T47D (cell line): ENCODE data around the gene ZNF618.
"Not testable (repeated sequence)": the region's sequence is repeated elsewhere in the genome, so short reads cannot be mapped to it uniquely, and the experiment has no call there.

Experiments used
- DNase-seq, 2 experiments: peaks; one replicate each; pipeline versions ENCODE4 v3.0.0 to v3.0.0-alpha.2; 2011 to 2012; ENCODE audit warnings: low read depth in 1 of 2, low spot score in 1 of 2
- JUND ChIP-seq: IDR thresholded peaks from 2 replicates; pipeline ENCODE4 v1.6.1; 2012; ENCODE audit warnings: low read depth
- in situ Hi-C: cut with HindIII; loops from 2 replicates; pipeline ENCODE4 v1.10.0; 2016; ENCODE audit warnings: low sequenced_read_pairs, low pct_unique_long_range_greater_than_20kb

ZNF618 gene

GRCh38 chr9:114037961-114038723 is 162.0 kb downstream of the ZNF618 start:
- no peak for DNase-seq
- in situ Hi-C loops, result no loop called here
- TF ChIP-seq JUND, result no peak

DNA sequence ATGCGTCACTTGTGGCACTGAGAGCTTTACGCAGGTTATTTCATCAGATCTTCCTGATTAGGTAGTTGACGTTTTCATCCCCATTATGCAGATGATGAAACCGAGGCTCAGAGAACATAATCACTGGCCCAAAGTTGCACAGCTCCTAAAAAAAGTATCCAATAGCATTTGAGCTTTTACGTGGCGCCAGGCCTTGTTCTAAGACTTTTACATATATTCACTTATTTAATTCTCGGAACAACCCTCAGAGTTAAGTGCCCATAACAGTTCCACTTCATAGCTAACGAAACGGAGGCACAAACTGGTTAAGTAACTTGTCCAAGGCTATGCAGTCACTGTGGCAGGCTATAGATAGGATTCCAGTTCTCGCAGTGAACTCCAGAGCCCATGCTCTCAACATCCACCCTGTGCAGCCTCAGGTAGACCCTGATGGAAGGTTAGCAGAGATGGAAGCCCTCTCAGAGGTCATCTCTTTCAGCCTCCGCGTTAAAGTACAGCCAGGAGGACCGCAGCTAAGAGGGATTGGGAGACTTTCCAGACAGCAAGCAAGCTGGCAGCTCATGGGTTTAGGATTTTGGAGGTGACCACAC is 162.7 kb downstream of the ZNF618 start:
- TF ChIP-seq JUND, result no peak
- no peak for DNase-seq
- in situ Hi-C loops, result no loop called here

DNA sequence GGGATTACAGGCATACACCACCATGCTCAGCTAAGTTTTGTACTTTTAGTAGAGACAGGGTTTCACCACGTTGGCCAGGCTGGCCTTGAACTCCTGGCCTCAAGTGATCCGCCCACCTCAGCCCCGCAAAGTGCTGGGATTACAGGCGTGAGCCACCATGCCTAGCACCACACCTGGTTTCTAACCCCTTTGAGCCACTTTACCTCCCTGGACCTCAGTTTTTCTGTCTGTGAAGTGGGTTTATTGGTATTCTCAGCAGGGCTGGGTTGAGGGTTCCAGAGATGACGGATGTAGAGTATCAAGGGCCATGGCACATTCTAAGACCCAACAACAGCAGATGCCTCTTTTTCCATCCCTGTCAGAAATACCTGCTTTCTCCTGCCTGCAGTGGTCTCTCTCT is 163.4 kb downstream of the ZNF618 start:
- no peak for TF ChIP-seq JUND
- in situ Hi-C loops, result no loop called here

GRCh38 chr9:114043660-114044059 is 167.6 kb downstream of the ZNF618 start:
- in situ Hi-C loops, DNase-seq: not testable (repeated sequence)

More for the DNA sequence above, 163.4 kb downstream of the ZNF618 start:
- no peak for DNase-seq

DNA sequence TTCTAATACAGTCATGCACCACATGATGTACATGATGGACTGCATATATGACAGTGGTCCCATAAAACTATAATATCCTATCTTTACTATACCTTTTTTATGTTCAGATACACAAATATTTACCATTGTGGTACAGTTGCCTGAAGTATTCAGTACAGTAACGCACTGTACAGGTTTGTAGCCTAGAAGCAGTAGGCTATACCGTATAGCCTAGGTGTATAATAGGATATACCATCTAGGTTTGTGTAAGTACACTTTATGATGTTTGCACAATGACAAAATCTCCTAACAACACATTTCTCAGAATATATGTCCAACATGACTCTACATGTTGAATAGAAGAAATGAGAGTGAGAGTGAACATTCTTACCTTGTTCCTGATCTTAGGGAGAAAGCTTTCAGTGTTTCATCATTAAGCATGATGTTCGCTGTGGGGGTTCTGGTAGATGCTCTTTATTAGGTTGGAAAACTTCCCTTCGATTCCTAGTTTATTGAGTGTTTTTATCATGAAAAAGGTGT is 170.2 kb downstream of the ZNF618 start:
- no peak for DNase-seq
- in situ Hi-C loops, result no loop called here
- TF ChIP-seq JUND, result no peak

DNA sequence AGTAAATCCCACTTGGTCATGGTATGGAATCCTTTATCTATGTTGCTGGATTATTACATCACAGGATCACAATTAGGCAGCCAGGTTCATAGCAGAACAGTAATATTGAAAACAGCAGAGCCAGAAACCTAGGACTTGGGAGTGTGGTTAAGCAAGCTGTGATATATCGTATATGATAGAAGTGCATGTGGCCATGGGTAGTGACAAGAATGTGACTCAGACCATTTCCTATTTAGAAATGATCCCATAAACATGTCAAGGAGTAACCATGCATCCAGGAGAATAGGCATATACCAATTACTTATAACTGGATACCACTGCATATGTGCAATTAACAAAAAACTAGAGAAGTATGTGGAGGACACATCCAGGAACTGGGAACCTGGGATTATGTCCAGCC is 170.8 kb downstream of the ZNF618 start:
- TF ChIP-seq JUND, result no peak
- no peak for DNase-seq
- in situ Hi-C loops, result no loop called here

DNA sequence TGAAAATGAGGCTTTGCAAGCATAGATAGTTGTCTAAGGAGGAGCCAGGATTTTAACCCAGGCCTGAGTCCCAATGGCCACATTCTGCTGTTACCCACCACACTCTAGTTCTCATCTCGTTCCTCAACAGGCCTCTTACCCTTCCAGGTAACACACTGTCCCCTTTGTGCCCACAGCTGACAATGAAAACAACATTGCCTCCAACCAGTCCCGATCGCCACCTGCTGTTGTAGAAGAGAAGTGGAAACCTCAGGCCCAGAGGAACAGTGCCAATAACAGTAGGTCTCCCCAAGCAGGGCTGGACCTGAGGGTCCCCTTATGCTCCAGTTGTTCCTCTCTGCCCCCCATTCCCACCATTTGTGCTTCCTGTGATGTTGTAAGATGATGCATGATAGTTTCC is 171.6 kb downstream of the ZNF618 start:
- in situ Hi-C loops, result no loop called here
- no peak for TF ChIP-seq JUND
- peak; percentile 73 to 74 for DNase-seq

- DNase-seq, result no peak
- TF ChIP-seq JUND, result no peak
- in situ Hi-C loops, result no loop called here
Measured at GRCh38 chr9:114048533-114049415, 172.7 kb downstream of the ZNF618 start.

DNA sequence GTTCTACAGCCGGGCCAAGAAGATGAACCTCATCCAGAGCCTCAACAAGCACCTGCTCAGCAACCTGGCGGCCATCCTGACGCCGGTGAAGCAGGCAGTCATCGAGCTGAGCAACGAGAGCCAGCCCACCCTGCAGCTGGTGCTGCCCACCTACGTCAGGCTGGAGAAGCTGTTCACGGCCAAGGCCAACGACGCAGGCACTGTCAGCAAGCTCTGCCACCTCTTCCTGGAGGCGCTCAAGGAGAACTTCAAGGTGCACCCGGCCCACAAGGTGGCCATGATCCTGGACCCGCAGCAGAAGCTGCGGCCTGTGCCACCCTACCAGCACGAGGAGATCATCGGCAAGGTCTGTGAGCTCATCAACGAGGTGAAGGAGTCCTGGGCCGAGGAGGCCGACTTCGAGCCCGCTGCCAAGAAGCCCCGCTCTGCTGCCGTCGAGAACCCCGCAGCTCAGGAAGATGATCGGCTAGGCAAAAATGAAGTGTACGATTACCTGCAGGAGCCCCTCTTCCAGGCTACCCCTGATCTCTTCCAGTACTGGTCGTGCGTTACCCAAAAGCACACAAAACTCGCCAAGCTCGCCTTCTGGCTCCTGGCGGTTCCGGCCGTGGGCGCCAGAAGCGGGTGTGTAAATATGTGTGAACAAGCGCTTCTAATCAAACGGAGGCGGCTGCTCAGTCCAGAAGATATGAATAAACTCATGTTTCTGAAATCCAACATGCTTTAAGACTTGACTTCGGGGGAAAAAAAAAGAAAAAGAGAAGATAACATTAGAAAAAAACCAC is 173.5 kb downstream of the ZNF618 start:
- in situ Hi-C loops, result no loop called here
- no peak for TF ChIP-seq JUND

GRCh38 chr9:114050226-114050568 is 174.1 kb downstream of the ZNF618 start:
- no peak for TF ChIP-seq JUND
- DNase-seq, result no peak
- in situ Hi-C loops, result no loop called here

More for the DNA sequence above, 173.5 kb downstream of the ZNF618 start:
- no peak for DNase-seq

GRCh38 chr9:114050646-114051045 is 174.5 kb downstream of the ZNF618 start:
- no peak for DNase-seq
- in situ Hi-C loops, result no loop called here

GRCh38 chr9:114051281-114051680 is 175.2 kb downstream of the ZNF618 start:
- in situ Hi-C loops, result no loop called here
- no peak for TF ChIP-seq JUND
- DNase-seq, result no peak

More at GRCh38 chr9:114050646-114051045, 174.5 kb downstream of the ZNF618 start:
- TF ChIP-seq JUND, result no peak
